H1 (cell line): Measurements from ENCODE around the gene ANKS1B. TPM values are rescaled to one million over a fixed set of nuclear protein-coding genes. Genes with fewer than 3 reads are reported as not detected.

Experiments used
- CTCF ChIA-PET: fragments of 300-600 bp; sonication (Branson Sonifier 250); formaldehyde crosslinking; loops from one replicate; lab custom pipeline; 2021; ENCODE audit not compliant: partially characterized antibody; lab: Charles Lee
- POLR2A ChIA-PET: fragments of 300-600 bp; sonication (Branson Sonifier 250); formaldehyde crosslinking; loops from one replicate; lab custom pipeline; 2021; ENCODE audit warnings: inconsistent platforms; ENCODE audit not compliant: partially characterized antibody; lab: Charles Lee
- DNase-seq, 2 experiments: peaks; one replicate each; pipeline versions ENCODE4 v3.0.0 to v3.0.0-alpha.2; 2010 to 2022; ENCODE audit warnings: low spot score in 2 of 2, low read depth in 1 of 2, mixed read lengths in 1 of 2
- FAIRE-seq: peaks from 2 replicates; lab custom pipeline; 2011; peaks lifted over from hg19 to GRCh38; lab: Jason Lieb, UNC
- H2AFZ ChIP-seq: 2 replicates; pipeline ENCODE4 v1.8.1; 2012; ENCODE audit warnings: low read length, inconsistent platforms
- H2AK5ac ChIP-seq: 2 replicates; pipeline ENCODE4 v1.6.1; 2013; ENCODE audit warnings: low read depth, low read length
- H2BK120ac ChIP-seq: replicated peaks from 2 replicates; pipeline ENCODE3; 2013; ENCODE audit warnings: low read depth, low read length, inconsistent platforms
- H2BK12ac ChIP-seq: 2 replicates; pipeline ENCODE4 v1.6.1; 2013; ENCODE audit warnings: low read depth, low read length
- H2BK15ac ChIP-seq: 2 replicates; pipeline ENCODE4 v1.6.1; 2013; ENCODE audit warnings: low read length
- H2BK20ac ChIP-seq: 2 replicates; pipeline ENCODE4 v1.6.1; 2013; ENCODE audit warnings: low read length
- H2BK5ac ChIP-seq: 2 replicates; pipeline ENCODE4 v1.6.1; 2013; ENCODE audit warnings: low read depth, low read length
- H3K14ac ChIP-seq: 2 replicates; pipeline ENCODE4 v1.6.1; 2013; ENCODE audit warnings: inconsistent platforms; ENCODE audit not compliant: insufficient read length
- H3K18ac ChIP-seq: 2 replicates; pipeline ENCODE4 v1.6.1; 2013; ENCODE audit warnings: low read length; ENCODE audit errors: extremely low read depth
- H3K23ac ChIP-seq: 2 replicates; pipeline ENCODE4 v1.6.1; 2013; ENCODE audit warnings: inconsistent platforms; ENCODE audit not compliant: insufficient read length
- H3K23me2 ChIP-seq: 2 replicates; pipeline ENCODE4 v1.6.1; 2013; ENCODE audit warnings: low read depth, low read length
- H3K27ac ChIP-seq: 2 replicates; pipeline ENCODE4 v1.6.1; 2011; ENCODE audit warnings: low read depth, low read length, inconsistent platforms
- H3K27me3 ChIP-seq, 4 experiments: replicated peaks in 1 of 4; 1 replicate in 1 of 4; 2 replicates in 3 of 4; pipeline versions ENCODE4 v1.6.1 to v1.8.1; 2011 to 2013; ENCODE audit warnings: low read length in 3 of 4, mild to moderate bottlenecking in 3 of 4, inconsistent platforms in 2 of 4, mixed read lengths in 2 of 4, moderate library complexity in 1 of 4; ENCODE audit not compliant: control insufficient read depth in 3 of 4, insufficient read depth in 3 of 4; ENCODE audit errors: extremely low read depth in 1 of 4
- H3K36me3 ChIP-seq, 4 experiments: 2 replicates each; pipeline versions ENCODE4 v1.6.1 to v1.8.1; 2011 to 2013; ENCODE audit warnings: mild to moderate bottlenecking in 4 of 4, low read length in 3 of 4, moderate library complexity in 2 of 4, control low read depth in 1 of 4, inconsistent platforms in 1 of 4; ENCODE audit not compliant: insufficient read depth in 4 of 4, control insufficient read depth in 2 of 4
- H3K4ac ChIP-seq: replicated peaks from 2 replicates; pipeline ENCODE3; 2013; ENCODE audit warnings: low read length, low read depth, mixed read lengths, inconsistent platforms; ENCODE audit not compliant: insufficient read length
- H3K4me1 ChIP-seq, 4 experiments: replicated peaks in 1 of 4; 1 replicate in 1 of 4; 2 replicates in 3 of 4; pipeline versions ENCODE4 v1.6.1 to v1.8.1; 2011 to 2013; ENCODE audit warnings: low read length in 3 of 4, inconsistent platforms in 2 of 4, mixed read lengths in 1 of 4; ENCODE audit not compliant: insufficient read depth in 4 of 4, control insufficient read depth in 3 of 4
- H3K4me2 ChIP-seq, 2 experiments: 2 replicates each; pipeline versions ENCODE4 v1.6.1 to v1.8.1; 2011 to 2013; ENCODE audit warnings: low read depth in 2 of 2, low read length in 2 of 2, control low read depth in 1 of 2, inconsistent platforms in 1 of 2, mild to moderate bottlenecking in 1 of 2; ENCODE audit not compliant: insufficient read depth in 1 of 2
- H3K4me3 ChIP-seq, 4 experiments: fragments of 200-600, 300-600 bp in 1 of 4; sonication (generic), shearing (Covaris generic), sonication (Bioruptor Twin) in 1 of 4; 2 replicates each; pipeline versions ENCODE4 v1.5.1 to v1.8.1; 2011 to 2016; ENCODE audit warnings: low read length in 4 of 4, low read depth in 3 of 4, control low read depth in 2 of 4, inconsistent platforms in 2 of 4, mild to moderate bottlenecking in 2 of 4, mixed read lengths in 1 of 4, moderate library complexity in 1 of 4; ENCODE audit not compliant: insufficient read depth in 2 of 4; ENCODE audit errors: extremely low read depth in 1 of 4
- H3K56ac ChIP-seq: replicated peaks from 2 replicates; pipeline ENCODE3; 2013; ENCODE audit warnings: low read depth, mild to moderate bottlenecking, mixed read lengths, low read length, inconsistent platforms; ENCODE audit not compliant: insufficient read length
- H3K79me1 ChIP-seq: 2 replicates; pipeline ENCODE4 v1.6.1; 2013; ENCODE audit warnings: low read depth, low read length, control low read depth
- H3K79me2 ChIP-seq, 2 experiments: 2 replicates each; pipeline versions ENCODE4 v1.6.1 to v1.8.1; 2012 to 2013; ENCODE audit warnings: low read length in 2 of 2, mild to moderate bottlenecking in 2 of 2, inconsistent platforms in 1 of 2; ENCODE audit not compliant: insufficient read depth in 2 of 2, control insufficient read depth in 1 of 2
- H3K9ac ChIP-seq, 4 experiments: replicated peaks in 1 of 4; 1 replicate in 1 of 4; 2 replicates in 3 of 4; pipeline versions ENCODE4 v1.6.1 to v1.8.1; 2011 to 2013; ENCODE audit warnings: low read depth in 3 of 4, low read length in 3 of 4, control low read depth in 2 of 4, mild to moderate bottlenecking in 2 of 4, moderate library complexity in 2 of 4, inconsistent platforms in 1 of 4; ENCODE audit errors: extremely low read depth in 1 of 4
- H3K9me3 ChIP-seq, 2 experiments: 2 replicates each; pipeline versions ENCODE4 v1.6.1 to v1.8.1; 2012 to 2013; ENCODE audit warnings: mild to moderate bottlenecking in 2 of 2, moderate library complexity in 2 of 2, control low read depth in 1 of 2, inconsistent platforms in 1 of 2, low read depth in 1 of 2, low read length in 1 of 2, mixed read lengths in 1 of 2; ENCODE audit not compliant: insufficient read depth in 2 of 2
- H4K20me1 ChIP-seq, 2 experiments: replicated peaks in 1 of 2; 2 replicates each; pipeline versions ENCODE3 to v1.8.1; 2011 to 2013; ENCODE audit warnings: inconsistent platforms in 2 of 2, low read length in 2 of 2, mild to moderate bottlenecking in 1 of 2; ENCODE audit not compliant: insufficient read depth in 2 of 2, control insufficient read depth in 1 of 2
- H4K5ac ChIP-seq: 2 replicates; pipeline ENCODE4 v1.6.1; 2013; ENCODE audit warnings: low read length, low read depth, mixed read lengths, inconsistent platforms; ENCODE audit not compliant: insufficient read length
- H4K8ac ChIP-seq: 2 replicates; pipeline ENCODE4 v1.8.0; 2013; ENCODE audit warnings: mild to moderate bottlenecking, moderate library complexity, low read length, inconsistent platforms; ENCODE audit not compliant: insufficient read depth; ENCODE audit errors: extremely low read depth
- H4K91ac ChIP-seq: replicated peaks from 2 replicates; pipeline ENCODE3; 2013; ENCODE audit warnings: low read length, mixed read lengths, inconsistent platforms; ENCODE audit not compliant: insufficient read length
- E2F6 ChIP-seq: IDR thresholded peaks from 2 replicates; pipeline ENCODE4 v1.6.1; 2012; ENCODE audit warnings: inconsistent platforms
- JUND ChIP-seq: IDR thresholded peaks from 2 replicates; pipeline ENCODE4 v1.6.1; 2011; ENCODE audit warnings: mild to moderate bottlenecking, improper control_type of control experiment, low read length
- MAFK ChIP-seq: IDR thresholded peaks from 2 replicates; pipeline ENCODE4 v1.6.1; 2012; ENCODE audit warnings: low read depth, mild to moderate bottlenecking, improper control_type of control experiment, low read length
- NANOG ChIP-seq: IDR thresholded peaks from 2 replicates; pipeline ENCODE4 v1.6.1; 2011; ENCODE audit warnings: low read length, low read depth, mild to moderate bottlenecking, inconsistent platforms; ENCODE audit not compliant: insufficient read depth, poor library complexity, severe bottlenecking
- NRF1 ChIP-seq: IDR thresholded peaks from 2 replicates; pipeline ENCODE4 v1.6.1; 2011; ENCODE audit warnings: mild to moderate bottlenecking, low read depth, low read length, improper control_type of control experiment
- POLR2AphosphoS5 ChIP-seq: IDR thresholded peaks from 2 replicates; pipeline ENCODE4 v1.6.1; 2011; ENCODE audit warnings: low read depth, low read length
- POU5F1 ChIP-seq: IDR thresholded peaks from 2 replicates; pipeline ENCODE4 v1.6.1; 2011; ENCODE audit warnings: low read depth, mild to moderate bottlenecking, low read length, moderate library complexity
- RAD21 ChIP-seq, 2 experiments: IDR thresholded peaks in 1 of 2; conservative IDR thresholded peaks in 1 of 2; 2 replicates each; pipeline ENCODE4 v1.6.1; 2011; ENCODE audit warnings: low read depth in 2 of 2, low read length in 2 of 2, improper control_type of control experiment in 1 of 2, inconsistent platforms in 1 of 2, mild to moderate bottlenecking in 1 of 2, moderate library complexity in 1 of 2
- SAP30 ChIP-seq: fragments of 300-600 bp; sonication (generic); IDR thresholded peaks from 2 replicates; pipeline ENCODE4 v1.7.1; 2012; ENCODE audit warnings: low read length, moderate library complexity, mild to moderate bottlenecking, inconsistent platforms; ENCODE audit not compliant: insufficient read depth, insufficient replicate concordance
- SIN3A ChIP-seq, 2 experiments: IDR thresholded peaks in 1 of 2; conservative IDR thresholded peaks in 1 of 2; 2 replicates each; pipeline ENCODE4 v1.6.1; 2011 to 2012; ENCODE audit warnings: low read length in 2 of 2, improper control_type of control experiment in 1 of 2, low read depth in 1 of 2, mild to moderate bottlenecking in 1 of 2
- SP1 ChIP-seq: IDR thresholded peaks from 2 replicates; pipeline ENCODE4 v1.6.1; 2011; ENCODE audit warnings: low read depth, low read length
- TCF12 ChIP-seq: IDR thresholded peaks from 2 replicates; pipeline ENCODE4 v1.6.1; 2011; ENCODE audit warnings: low read depth, mild to moderate bottlenecking, low read length
- YY1 ChIP-seq: IDR thresholded peaks from 2 replicates; pipeline ENCODE4 v1.6.1; 2011; ENCODE audit warnings: low read depth, mild to moderate bottlenecking, low read length
- WGBS, 2 experiments: shearing (Covaris generic) in 1 of 2; methylation state at CpG; one replicate each; pipeline versions ENCODE4 v1.1.6 to v1.1.7; 2013 to 2015; ENCODE audit warnings: low lambda C conversion rate in 2 of 2, mixed read lengths in 2 of 2, inconsistent platforms in 1 of 2, low coverage in 1 of 2, missing lambda C conversion rate in 1 of 2; ENCODE audit not compliant: insufficient replicate concordance in 2 of 2, insufficient coverage in 1 of 2, insufficient read length in 1 of 2; ENCODE audit errors: extremely low coverage in 1 of 2, missing lambda C conversion rate in 1 of 2; 5-methylcytosine and 5-hydroxymethylcytosine counted together
- polyA plus RNA-seq, 7 experiments: library from polyadenylated mRNA; depleted of rRNA in 3 of 7; stranded (reverse) in 5 of 7; unstranded in 2 of 7; fragments of >200 nt in 5 of 7; fragments of 200-250 nt in 2 of 7; gene quantifications; 1 replicate in 5 of 7; 2 replicates in 1 of 7; 4 replicates in 1 of 7; pipeline versions ENCODE4 v1.2.1 to v1.2.3, GENCODE V29; 2011 to 2013; ENCODE audit warnings: missing spikeins in 2 of 7, mixed read lengths in 2 of 7
- total RNA-seq: library from RNA; stranded (reverse); fragmentation: NEBNext Ultra II Directional; extraction: Animal tissue kit (Norgen Biotek cat#: 25700); gene quantifications from 2 replicates; pipeline ENCODE4 v1.2.1, GENCODE V29; 2021

Gene ANKS1B
- total and polyA plus RNA-seq, 2 of the 8 experiments (the other 6 are each of a cell fraction or from before 2014, with no cell fraction given) = 2.7 to 6.1 TPM

GRCh38 chr12:99374023-99374422 is 610.7 kb downstream of the ANKS1B start:
- no peaks in the 10 kb centered on the region for H3K79me1 ChIP-seq
- no peak for FAIRE-seq
- no peak overlapping the region for H2BK5ac ChIP-seq
- H4K20me1 ChIP-seq = no peaks in the 10 kb centered on the region
- ChIA-PET POLR2A (no interaction called here), CTCF (no interaction called here)
- DNase-seq = no peak
- no peaks in the 10 kb centered on the region for H3K27me3 ChIP-seq
- H3K4me2 ChIP-seq = no peak overlapping the region
- H4K5ac ChIP-seq = no peak overlapping the region
- H3K18ac ChIP-seq = no peak overlapping the region
- H2AFZ ChIP-seq = no peak overlapping the region
- H2BK20ac ChIP-seq = no peak overlapping the region
- no peak overlapping the region for H2AK5ac ChIP-seq
- no peak overlapping the region for H2BK120ac ChIP-seq
- no peaks in the 10 kb centered on the region for H3K36me3 ChIP-seq
- 81% methylated on average over 1 of the region's 1 CpG; no CpG with 5 or more reads in 1 of the 2 experiments for WGBS, 2 experiments
- no peaks in the 10 kb centered on the region for H3K23me2 ChIP-seq
- no peak overlapping the region for H4K8ac ChIP-seq
- H3K9me3 ChIP-seq = no peaks in the 10 kb centered on the region
- no peak overlapping the region for H3K56ac ChIP-seq
- no peak overlapping the region for H2BK15ac ChIP-seq
- H2BK12ac ChIP-seq = no peak overlapping the region
- H4K91ac ChIP-seq = no peak overlapping the region
- H3K4me3 ChIP-seq = no peak overlapping the region
- no peak overlapping the region for H3K4ac ChIP-seq
- H3K27ac ChIP-seq = no peak overlapping the region
- no peaks in the 10 kb centered on the region for H3K79me2 ChIP-seq
- H3K9ac ChIP-seq = no peak overlapping the region
- H3K23ac ChIP-seq = no peak overlapping the region
- H3K14ac ChIP-seq = no peak overlapping the region
- peaks cover 0 to 9% (median 1%) of the 10 kb centered on the region in 4 experiments; a peak in 4 of 7 replicates for H3K4me1 ChIP-seq
- no peak for TF ChIP-seq RAD21 (IDR thresholded peaks at IDR 0.05 in 1 of 2, conservative IDR thresholded peaks at IDR 0.05 in 1 of 2; ENCODE audit: low read depth in 2 of 2, low read length in 2 of 2)
- TF ChIP-seq POLR2AphosphoS5 = no peak
- no peak for TF ChIP-seq TCF12
- TF ChIP-seq SAP30 = no peak
- no peak for TF ChIP-seq NRF1
- no peak for TF ChIP-seq E2F6
- no peak for TF ChIP-seq NANOG
- no peak for TF ChIP-seq POU5F1
- no peak for TF ChIP-seq YY1
- TF ChIP-seq SP1 = no peak
- no peak for TF ChIP-seq SIN3A (conservative IDR thresholded peaks at IDR 0.05 in 1 of 2, IDR thresholded peaks at IDR 0.05 in 1 of 2; ENCODE audit: low read depth in 1 of 2, low read length in 2 of 2)
- TF ChIP-seq MAFK = no peak
- TF ChIP-seq JUND = no peak
